ENCODE measurements around the gene GSDMA. TPM values are rescaled to one million over a fixed set of nuclear protein-coding genes. Genes with fewer than 3 reads are reported as not detected.
"Not testable (repeated sequence)": the region's sequence is repeated elsewhere in the genome, so short reads cannot be mapped to it uniquely, and the experiment has no call there.

GSDMA gene
- total RNA-seq, 1 donor from 2014 or later = 0.29 TPM

DNA sequence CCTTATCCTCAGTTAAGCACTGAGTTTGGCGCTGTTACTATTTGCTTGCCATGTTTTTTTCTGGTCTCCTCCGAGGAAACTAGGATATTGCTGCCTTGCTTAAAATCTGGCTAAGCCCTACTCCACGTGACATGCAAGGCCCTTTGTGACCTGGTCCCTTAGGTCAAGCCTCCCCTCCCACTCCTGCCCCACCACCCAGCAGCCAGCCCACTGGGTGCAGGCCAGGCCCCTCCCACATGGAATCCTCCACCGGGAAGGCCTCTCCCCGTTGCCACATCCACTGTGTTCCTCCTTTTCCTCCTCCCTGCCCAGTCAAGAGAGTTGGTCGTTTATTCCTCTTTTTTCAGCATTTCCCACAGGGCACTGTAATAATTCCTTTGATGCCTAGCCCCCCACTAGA, 34.0 kb downstream of the GSDMA start:
- ATAC-seq = peak; percentile 77
- H3K4me3 ChIP-seq = no peak overlapping the region
- TF ChIP-seq, protein P1, sequence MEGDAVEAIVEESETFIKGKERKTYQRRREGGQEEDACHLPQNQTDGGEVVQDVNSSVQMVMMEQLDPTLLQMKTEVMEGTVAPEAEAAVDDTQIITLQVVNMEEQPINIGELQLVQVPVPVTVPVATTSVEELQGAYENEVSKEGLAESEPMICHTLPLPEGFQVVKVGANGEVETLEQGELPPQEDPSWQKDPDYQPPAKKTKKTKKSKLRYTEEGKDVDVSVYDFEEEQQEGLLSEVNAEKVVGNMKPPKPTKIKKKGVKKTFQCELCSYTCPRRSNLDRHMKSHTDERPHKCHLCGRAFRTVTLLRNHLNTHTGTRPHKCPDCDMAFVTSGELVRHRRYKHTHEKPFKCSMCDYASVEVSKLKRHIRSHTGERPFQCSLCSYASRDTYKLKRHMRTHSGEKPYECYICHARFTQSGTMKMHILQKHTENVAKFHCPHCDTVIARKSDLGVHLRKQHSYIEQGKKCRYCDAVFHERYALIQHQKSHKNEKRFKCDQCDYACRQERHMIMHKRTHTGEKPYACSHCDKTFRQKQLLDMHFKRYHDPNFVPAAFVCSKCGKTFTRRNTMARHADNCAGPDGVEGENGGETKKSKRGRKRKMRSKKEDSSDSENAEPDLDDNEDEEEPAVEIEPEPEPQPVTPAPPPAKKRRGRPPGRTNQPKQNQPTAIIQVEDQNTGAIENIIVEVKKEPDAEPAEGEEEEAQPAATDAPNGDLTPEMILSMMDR (IDR thresholded peaks at IDR 0.05) = no peak
- H3K27ac ChIP-seq = no peak overlapping the region
- no peaks in the 10 kb centered on the region for H3K27me3 ChIP-seq
- no peaks in the 10 kb centered on the region for H3K9me3 ChIP-seq
- peaks cover 67% of the 10 kb centered on the region for H3K36me3 ChIP-seq
- DNase-seq = peak; percentile 75
- intact Hi-C loops (cut with DNase I) = no loop called here
- peaks cover 3% of the 10 kb centered on the region for H3K4me1 ChIP-seq

DNA sequence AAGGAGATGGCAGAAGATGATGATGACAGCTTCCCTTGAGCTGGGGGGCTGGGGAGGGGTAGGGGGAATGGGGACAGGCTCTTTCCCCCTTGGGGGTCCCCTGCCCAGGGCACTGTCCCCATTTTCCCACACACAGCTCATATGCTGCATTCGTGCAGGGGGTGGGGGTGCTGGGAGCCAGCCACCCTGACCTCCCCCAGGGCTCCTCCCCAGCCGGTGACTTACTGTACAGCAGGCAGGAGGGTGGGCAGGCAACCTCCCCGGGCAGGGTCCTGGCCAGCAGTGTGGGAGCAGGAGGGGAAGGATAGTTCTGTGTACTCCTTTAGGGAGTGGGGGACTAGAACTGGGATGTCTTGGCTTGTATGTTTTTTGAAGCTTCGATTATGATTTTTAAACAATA, 34.7 kb downstream of the GSDMA start:
- intact Hi-C loops (cut with DNase I) = no loop called here
- Histone ChIP-seq H3K27me3 (no peaks in the 10 kb centered on the region), H3K27ac (no peak overlapping the region), H3K4me3 (no peak overlapping the region), H3K4me1 (peaks cover 3% of the 10 kb centered on the region), H3K9me3 (no peaks in the 10 kb centered on the region), H3K36me3 (peaks cover 59% of the 10 kb centered on the region)
- TF ChIP-seq, protein P1 (IDR thresholded peaks at IDR 0.05) = no peak
- no peak for ATAC-seq
- no peak for DNase-seq

DNA sequence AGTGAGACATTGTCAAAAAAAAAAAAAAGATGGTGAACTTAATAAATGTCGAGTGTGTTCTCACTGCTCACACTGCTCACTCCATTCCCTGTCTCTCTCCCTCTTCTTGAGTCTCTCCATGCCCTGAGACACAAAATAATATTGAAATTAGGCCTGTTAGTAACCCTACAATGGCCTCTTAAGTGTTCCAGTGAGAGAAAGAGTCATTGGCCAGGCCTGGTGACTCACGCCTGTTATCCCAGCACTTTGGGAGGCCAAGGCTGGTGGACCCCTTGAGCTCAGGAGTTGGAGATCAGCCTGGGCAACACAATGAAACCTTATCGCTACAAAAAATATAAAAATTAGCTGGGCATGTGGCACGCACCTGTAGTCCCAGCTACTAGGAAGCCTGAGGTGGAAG, 36.3 kb downstream of the GSDMA start:
- Histone ChIP-seq H3K36me3 (peaks cover 44% of the 10 kb centered on the region), H3K9me3 (no peaks in the 10 kb centered on the region), H3K27me3 (no peaks in the 10 kb centered on the region), H3K4me3 (no peak overlapping the region), H3K4me1 (peaks cover 3% of the 10 kb centered on the region), H3K27ac (no peak overlapping the region)
- DNase-seq (no peak), ATAC-seq (peak; percentile 66)
- intact Hi-C loops (cut with DNase I) = no loop called here
- TF ChIP-seq, protein P1 (IDR thresholded peaks at IDR 0.05) = no peak

DNA sequence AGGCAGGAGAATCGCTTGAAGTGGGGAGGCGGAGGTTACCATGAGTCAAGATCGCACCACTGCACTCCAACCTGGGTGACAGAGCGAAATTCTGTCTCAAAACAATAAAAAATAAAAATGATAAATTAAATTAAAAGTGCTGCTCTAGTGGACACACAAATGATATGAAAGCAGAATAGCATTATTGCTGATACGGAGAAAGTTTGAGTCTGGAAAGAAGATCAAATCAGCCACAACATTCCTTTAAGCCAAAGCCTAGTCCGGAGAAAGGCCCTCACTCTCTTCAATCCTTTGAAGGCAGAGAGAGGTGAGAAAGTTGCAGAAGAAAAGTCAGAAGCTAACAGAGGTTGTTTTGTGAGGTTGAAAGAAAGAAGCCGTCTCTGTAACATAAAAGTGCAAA, 37.4 kb downstream of the GSDMA start:
- intact Hi-C loops (cut with DNase I) = no loop called here
- peaks cover 33% of the 10 kb centered on the region for H3K36me3 ChIP-seq
- H3K4me1 ChIP-seq = peaks cover 3% of the 10 kb centered on the region
- TF ChIP-seq, protein P1 (IDR thresholded peaks at IDR 0.05) = no peak
- no peak for ATAC-seq
- H3K9me3 ChIP-seq = no peaks in the 10 kb centered on the region
- no peaks in the 10 kb centered on the region for H3K27me3 ChIP-seq
- no peak overlapping the region for H3K4me3 ChIP-seq
- no peak for DNase-seq
- H3K27ac ChIP-seq = no peak overlapping the region

DNA sequence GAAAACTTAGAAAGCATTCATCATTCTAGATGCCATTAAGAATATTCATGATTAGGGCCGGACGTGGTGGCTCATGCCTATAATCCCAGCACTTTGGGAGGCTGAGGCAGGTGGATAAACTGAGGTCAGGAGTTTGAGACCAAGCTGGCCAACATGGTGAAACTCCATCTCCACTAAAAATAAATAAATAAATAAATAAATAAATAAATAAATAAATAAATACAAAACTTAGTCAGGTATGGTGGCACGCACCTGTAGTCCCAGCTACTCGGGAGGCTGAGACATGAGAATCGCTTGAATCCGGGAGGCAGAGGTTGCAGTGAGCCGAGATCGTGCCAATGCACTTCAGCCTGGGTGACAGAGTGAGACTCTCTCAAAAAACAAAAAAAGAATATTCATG, 38.5 kb downstream of the GSDMA start:
- ATAC-seq; H3K27me3 ChIP-seq; intact Hi-C loops (cut with DNase I); H3K27ac ChIP-seq; H3K9me3 ChIP-seq; H3K4me1 ChIP-seq; H3K4me3 ChIP-seq; DNase-seq: not testable (repeated sequence)
- peaks cover 22% of the 10 kb centered on the region for H3K36me3 ChIP-seq

DNA sequence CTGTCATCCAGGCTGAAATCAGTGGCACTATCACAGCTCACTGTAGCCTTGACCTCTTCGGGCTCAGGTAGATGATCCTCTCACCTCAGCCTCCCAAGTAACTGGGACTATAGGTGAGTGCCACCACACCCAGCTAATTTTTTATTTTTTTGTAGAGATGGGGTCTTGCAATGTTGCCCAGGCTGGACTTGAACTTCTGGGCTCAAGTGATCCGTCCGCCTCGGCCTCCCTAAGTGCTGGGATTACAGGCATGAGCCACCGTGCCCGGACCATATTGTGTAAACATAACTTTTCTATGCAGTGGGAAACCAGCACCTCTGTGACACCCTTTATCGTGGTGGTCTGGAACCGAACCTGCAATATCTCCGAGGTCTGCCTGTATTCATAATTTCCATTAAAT, 41.3 kb downstream of the GSDMA start:
- ATAC-seq (no peak), DNase-seq (no peak)
- no peaks in the 10 kb centered on the region for H3K9me3 ChIP-seq
- no peaks in the 10 kb centered on the region for H3K36me3 ChIP-seq
- intact Hi-C loops (cut with DNase I) = no loop called here
- H3K4me1 ChIP-seq = no peaks in the 10 kb centered on the region
- TF ChIP-seq, protein P1 (IDR thresholded peaks at IDR 0.05) = no peak
- no peak overlapping the region for H3K4me3 ChIP-seq
- no peak overlapping the region for H3K27ac ChIP-seq
- H3K27me3 ChIP-seq = no peaks in the 10 kb centered on the region
